Stimulated activated effector memory CD8-positive, alpha-beta T cell treated with anti-CD3 and anti-CD28 coated beads, Interleukin-12 subunit alpha, Interleukin-12 subunit beta, amount 100 ng/mL, for 72 hours (primary cell): Measurements from ENCODE around the gene PAXX.

Experiments
- ATAC-seq: fragments of 150-1000 bp; cut with Tn5 transposase; 2 replicates; pipeline ENCODE4 v1.10.0; 2021
- DNase-seq, 2 donors: peaks; one replicate each; pipeline ENCODE4 v3.0.0; 2021 to 2022; ENCODE audit warnings: low spot score in 2 of 2
- H3K27ac Mint-ChIP-seq: one replicate; pipeline ENCODE4 v1.8.0; 2022; ENCODE audit warnings: mild to moderate bottlenecking, mixed read lengths
- H3K36me3 Mint-ChIP-seq: one replicate; pipeline ENCODE4 v1.8.0; 2022; ENCODE audit warnings: mild to moderate bottlenecking, mixed read lengths
- H3K4me1 Mint-ChIP-seq: one replicate; pipeline ENCODE4 v1.8.0; 2022; ENCODE audit warnings: mixed read lengths
- H3K4me3 Mint-ChIP-seq: one replicate; pipeline ENCODE4 v1.8.0; 2022; ENCODE audit warnings: mild to moderate bottlenecking, mixed read lengths
- H3K9me3 Mint-ChIP-seq: one replicate; pipeline ENCODE4 v1.8.0; 2022; ENCODE audit warnings: mixed read lengths

The PAXX gene

DNA sequence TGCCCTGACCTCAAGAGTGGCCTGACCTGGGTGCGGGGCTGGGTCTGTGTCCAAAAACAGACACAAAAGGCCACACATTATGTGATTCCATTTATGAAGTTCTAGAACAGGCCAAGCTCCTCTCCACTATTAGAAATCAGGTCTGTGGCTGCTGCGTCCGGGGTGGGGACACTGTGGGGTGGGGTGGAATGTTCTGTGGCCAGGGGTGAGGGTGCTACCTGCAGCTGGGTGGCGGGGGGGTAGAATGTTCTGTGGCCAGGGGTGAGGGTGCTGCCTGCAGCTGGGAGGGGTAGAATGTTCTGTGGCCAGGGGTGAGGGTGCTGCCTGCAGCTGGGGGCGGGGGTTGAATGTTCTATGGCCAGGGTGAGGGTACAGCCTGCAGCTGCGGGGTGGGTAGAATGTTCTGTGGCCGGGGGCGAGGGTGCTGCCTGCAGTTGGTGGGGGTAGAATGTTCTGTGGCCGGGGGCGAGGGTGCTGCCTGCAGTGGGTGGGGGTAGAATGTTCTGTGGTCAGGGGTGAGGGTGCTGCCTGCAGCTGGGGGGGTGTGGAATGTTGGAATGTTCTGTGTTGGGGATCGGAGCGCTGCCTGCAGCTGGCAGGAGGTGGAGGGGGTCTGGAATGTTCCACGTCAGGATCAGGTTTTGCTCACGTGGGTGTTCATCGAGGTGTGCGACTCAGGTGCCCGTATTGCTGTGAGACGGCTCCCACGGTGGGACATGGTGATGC, 31.8 kb upstream of the PAXX start:
- Mint-ChIP-seq H3K36me3 (no peaks in the 10 kb centered on the region), H3K9me3 (peaks cover 5% of the 10 kb centered on the region), H3K27ac (peak overlapping the region; percentile 84), H3K4me3 (no peak overlapping the region), H3K4me1 (peaks cover 66% of the 10 kb centered on the region)
- no peak for ATAC-seq
- DNase-seq = no peak

DNA sequence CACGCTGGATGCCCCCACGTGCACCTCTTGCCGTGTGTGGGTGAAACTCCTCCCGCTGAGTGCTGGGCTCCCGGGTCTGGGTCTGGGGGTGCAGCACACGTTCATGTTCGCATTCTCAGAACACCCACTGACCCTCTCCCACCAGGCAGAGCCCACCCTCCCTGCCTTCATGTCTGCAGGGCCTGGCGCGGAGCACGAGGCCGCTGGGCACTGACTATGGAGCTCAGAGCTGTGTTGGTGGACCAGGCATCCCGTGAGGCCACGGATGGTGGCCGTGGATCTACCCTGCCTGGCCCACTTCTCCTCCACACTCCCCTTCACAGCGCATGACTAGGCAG, 31.3 kb upstream of the PAXX start:
- Mint-ChIP-seq H3K4me1 (peaks cover 69% of the 10 kb centered on the region), H3K4me3 (no peak overlapping the region), H3K9me3 (peaks cover 5% of the 10 kb centered on the region), H3K27ac (peak overlapping the region; percentile 14), H3K36me3 (no peaks in the 10 kb centered on the region)
- ATAC-seq (no peak), DNase-seq (no peak)

DNA sequence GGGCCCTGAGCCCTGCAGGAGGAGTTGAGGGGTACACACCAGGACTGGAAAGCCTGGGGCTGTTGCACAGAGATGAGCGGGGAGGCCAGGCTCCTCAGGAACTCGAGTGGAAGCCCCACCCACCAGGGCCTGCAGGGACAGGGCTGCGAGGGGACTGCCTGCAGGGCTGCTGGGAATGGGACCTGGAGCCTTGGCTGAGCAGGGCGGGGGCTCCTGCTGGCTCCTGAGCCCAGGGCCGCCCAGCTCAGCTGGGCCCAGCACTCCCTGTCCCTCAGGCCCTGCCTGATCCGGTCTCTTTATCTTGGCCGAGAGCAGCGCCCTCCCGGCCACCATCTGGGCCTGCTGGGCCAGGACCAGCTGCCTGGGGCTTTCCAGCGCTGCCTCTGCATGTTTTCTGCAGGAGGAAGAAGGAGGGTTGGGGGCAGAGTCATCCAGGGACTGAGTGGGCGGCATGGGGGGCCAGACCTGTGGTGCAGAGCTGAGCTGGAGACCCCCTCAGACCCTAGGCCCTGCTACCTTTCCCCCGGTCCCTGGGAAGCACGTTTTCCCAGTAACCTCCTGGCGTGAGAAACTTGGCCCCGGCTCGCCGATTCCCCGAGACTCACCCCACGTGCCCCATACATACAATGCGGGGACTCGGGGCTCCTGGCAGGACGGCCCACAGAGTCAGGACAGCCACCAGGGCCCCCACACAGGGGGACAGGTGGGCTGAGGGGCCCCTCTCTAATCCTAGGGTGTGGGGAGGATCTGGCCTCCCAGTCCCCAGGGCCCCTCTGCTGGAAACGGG, 30.8 kb upstream of the PAXX start:
- Mint-ChIP-seq H3K9me3 (peaks cover 4% of the 10 kb centered on the region), H3K36me3 (no peaks in the 10 kb centered on the region), H3K4me3 (no peak overlapping the region), H3K4me1 (peaks cover 70% of the 10 kb centered on the region), H3K27ac (peak overlapping the region; percentile 54)
- ATAC-seq (no peak), DNase-seq (no peak)

DNA sequence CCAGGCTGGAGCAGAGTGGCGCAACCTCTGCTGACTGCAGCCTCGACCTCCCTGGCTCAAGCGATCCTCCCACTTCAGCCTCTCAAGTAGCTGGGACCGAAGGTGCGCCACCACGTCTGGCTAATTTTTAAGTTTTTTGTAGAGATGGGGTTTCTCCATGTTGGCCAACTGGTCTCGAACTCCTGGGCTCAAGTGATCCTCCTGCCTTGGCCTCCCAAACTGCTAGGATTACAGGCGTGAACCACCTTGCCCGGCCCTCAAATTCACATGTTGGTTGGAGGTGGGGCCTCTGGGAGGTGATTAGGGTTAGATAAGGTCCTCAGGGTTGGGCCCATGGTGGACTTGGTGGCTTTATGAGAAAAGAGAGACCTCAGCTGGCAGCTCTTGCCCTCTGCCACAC, 30.1 kb upstream of the PAXX start:
- H3K36me3 Mint-ChIP-seq = no peaks in the 10 kb centered on the region
- no peak overlapping the region for H3K4me3 Mint-ChIP-seq
- H3K4me1 Mint-ChIP-seq = peaks cover 65% of the 10 kb centered on the region

DNA sequence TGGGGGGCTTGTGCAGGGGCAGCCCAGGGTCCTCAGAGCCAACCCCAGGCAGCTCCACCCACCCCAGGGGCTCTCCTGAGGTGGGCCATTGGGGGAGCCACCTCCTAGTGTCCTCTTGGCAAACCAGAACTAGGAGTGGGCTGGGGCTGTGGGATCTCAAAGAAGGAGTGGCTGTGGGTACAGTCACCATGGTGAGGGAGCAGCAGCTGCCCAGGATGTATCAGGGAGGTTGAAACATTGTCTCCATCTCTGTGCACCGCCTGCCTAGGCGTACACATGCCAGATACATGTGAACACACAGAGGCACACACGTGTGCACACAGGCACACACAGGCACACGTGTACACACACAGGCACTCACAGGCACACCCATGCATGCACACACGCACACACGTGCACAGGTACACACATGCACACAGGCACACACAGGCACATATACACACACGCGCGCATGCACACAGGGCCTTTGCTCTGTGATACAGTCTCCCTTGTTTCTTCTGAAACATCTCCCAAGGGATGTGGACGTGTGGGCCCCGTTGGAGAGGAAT, 29.4 kb upstream of the PAXX start:
- peak; percentile 38 for ATAC-seq
- H3K4me1 Mint-ChIP-seq = peaks cover 62% of the 10 kb centered on the region
- H3K27ac Mint-ChIP-seq = peak overlapping the region; percentile 54
- H3K36me3 Mint-ChIP-seq = no peaks in the 10 kb centered on the region
- H3K9me3 Mint-ChIP-seq = no peaks in the 10 kb centered on the region
- H3K4me3 Mint-ChIP-seq = no peak overlapping the region
- DNase-seq = no peak

More for the DNA sequence above, 30.1 kb upstream of the PAXX start:
- Mint-ChIP-seq H3K9me3 (no peaks in the 10 kb centered on the region), H3K27ac (peak overlapping the region; percentile 54)
- no peak for DNase-seq
- no peak for ATAC-seq

DNA sequence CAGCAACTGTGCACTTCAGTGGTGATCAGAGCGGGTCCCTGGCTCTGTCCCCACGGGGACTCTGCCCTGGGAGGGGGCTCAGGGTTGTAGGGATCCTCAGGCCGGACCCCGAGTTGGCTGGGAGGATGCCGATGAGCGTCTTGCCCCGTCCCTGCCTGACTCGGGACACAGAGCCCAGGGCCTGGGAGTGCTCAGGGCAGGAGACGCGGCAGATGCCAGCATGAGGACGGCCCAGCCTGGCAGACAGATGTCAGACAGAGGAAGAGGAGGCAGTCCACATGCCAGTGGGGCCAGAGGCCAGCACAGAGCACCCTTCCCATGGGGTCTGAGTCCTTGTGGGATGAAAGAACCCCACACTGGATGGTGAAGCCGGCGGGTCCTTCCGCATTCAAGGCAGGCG, 28.9 kb upstream of the PAXX start:
- Mint-ChIP-seq H3K9me3 (no peaks in the 10 kb centered on the region), H3K4me1 (peaks cover 57% of the 10 kb centered on the region), H3K36me3 (no peaks in the 10 kb centered on the region), H3K27ac (peak overlapping the region; percentile 54), H3K4me3 (no peak overlapping the region)
- no peak for ATAC-seq
- no peak for DNase-seq

DNA sequence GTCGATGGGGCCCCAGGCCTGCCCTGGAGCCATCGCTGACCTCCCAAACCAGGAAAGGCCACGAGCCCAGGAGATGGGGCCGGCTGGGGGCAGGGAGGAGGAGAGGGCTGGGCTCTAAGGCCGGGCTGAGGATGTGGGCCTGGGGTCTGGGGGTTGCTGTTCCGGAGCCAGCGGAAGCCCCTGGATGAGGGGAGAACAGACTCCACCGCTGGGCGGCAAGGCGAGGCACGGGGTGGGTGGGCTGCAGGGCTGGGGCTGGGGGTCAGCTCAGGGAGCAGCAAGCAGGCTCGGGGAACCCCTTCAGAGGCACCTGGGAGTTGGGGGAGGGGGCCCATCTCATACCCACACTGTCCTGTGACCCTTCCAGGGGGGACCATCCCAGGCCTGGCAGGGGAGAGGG, 28.5 kb upstream of the PAXX start:
- Mint-ChIP-seq H3K36me3 (no peaks in the 10 kb centered on the region), H3K4me3 (no peak overlapping the region), H3K9me3 (no peaks in the 10 kb centered on the region), H3K4me1 (peaks cover 52% of the 10 kb centered on the region), H3K27ac (no peak overlapping the region)
- ATAC-seq (no peak), DNase-seq (no peak)

DNA sequence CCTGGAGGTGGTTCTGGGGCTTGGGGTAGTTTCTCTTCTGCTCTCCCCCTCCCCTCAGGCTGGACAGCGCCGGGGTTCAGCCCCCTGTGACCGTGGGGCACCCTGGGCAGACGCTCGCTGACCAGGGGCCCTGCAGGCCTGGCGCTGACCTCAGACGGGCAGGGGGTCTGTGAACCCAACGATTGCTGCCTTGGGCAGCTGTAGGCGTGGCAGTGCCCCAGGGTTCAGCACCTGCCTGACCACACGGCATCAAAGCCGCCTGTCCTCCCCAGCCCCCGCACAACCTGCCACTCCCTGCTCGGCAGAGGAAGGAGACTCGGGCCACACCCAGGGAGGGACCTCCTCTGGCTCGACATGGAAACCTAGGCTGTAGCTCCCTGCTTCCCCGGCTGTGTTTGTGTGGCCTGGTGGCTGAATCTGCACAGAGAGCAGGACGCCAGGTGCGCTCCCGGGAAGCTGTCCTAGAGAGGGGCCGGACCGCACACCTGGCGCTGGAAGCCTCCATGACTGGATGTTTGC, 28.0 kb upstream of the PAXX start:
- Mint-ChIP-seq H3K27ac (peak overlapping the region; percentile 52), H3K4me1 (peaks cover 48% of the 10 kb centered on the region)
- DNase-seq = no peak

DNA sequence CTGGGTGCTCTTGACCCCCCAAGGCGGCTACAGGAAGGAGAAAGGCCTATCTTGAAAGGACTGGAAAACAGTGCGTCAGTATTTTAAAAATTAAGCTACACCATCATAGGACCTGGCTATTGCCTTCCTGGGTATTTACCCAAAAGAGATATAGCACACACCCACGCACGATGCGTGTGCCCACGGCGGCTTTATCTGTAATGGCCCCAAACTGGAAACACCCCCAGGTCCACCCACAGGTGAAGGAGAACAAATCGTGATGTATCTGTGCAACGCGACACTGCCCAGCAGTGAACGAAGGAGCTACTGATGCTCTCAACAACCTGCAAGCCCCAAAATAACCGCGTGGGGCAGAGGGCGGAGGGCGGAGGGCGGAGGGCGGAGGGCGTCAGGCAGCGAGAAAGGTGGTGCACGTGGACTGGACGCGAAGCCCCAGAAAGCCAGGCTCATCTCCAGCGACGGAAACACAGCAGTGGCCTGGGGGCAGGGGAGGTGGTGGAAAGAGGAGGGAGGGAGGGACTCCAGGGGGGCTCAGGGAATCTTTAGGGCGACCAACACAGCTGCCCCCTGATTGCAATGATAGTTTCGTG, 27.3 kb upstream of the PAXX start:
- DNase-seq (no peak), ATAC-seq (no peak)
- Mint-ChIP-seq H3K9me3 (no peaks in the 10 kb centered on the region), H3K4me3 (peak overlapping the region; percentile 73), H3K27ac (peak overlapping the region; percentile 65), H3K4me1 (peaks cover 43% of the 10 kb centered on the region), H3K36me3 (no peaks in the 10 kb centered on the region)

More for the DNA sequence above, 28.0 kb upstream of the PAXX start:
- ATAC-seq = no peak
- H3K9me3 Mint-ChIP-seq = no peaks in the 10 kb centered on the region
- H3K4me3 Mint-ChIP-seq = peak overlapping the region; percentile 6
- no peaks in the 10 kb centered on the region for H3K36me3 Mint-ChIP-seq

DNA sequence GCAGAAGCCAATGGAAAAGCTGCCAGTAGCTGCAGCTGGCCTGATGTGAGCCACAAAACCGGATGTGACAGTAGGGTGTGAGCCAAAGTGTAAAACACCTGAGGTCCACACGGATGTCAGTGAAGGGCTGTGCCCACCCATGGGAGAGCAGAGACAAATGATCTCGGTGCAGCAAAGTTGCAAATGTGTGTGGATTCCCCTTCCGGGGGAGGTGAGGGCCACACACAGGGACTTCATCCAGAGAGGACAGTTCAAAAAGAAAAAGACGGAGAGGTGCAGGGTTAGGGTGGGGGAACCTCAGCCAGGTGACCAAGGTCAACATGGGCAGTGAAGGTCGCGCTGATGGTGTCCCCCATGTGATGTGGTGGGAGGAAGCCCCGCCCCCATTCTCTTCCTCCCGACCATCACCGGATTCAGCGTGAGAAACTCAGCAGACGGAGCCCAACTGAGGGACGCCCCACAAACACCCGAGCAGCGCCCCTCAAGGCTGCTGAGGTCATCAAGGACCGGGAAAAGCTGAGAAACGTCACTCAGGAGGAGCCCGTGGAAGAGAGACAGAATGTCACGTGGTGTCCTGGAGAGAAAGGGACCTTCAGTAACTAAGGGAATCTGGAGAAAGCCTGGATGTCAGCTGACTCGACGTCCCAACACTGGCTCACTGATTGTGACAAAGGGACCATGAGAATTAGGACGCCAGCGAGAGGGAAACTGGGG, 26.3 kb upstream of the PAXX start:
- peak overlapping the region; percentile 73 for H3K4me3 Mint-ChIP-seq
- H3K27ac Mint-ChIP-seq = peak overlapping the region; percentile 65
- H3K4me1 Mint-ChIP-seq = peaks cover 38% of the 10 kb centered on the region
- H3K36me3 Mint-ChIP-seq = no peaks in the 10 kb centered on the region
- ATAC-seq (peak; percentile 55), DNase-seq (no peak)
- H3K9me3 Mint-ChIP-seq = no peaks in the 10 kb centered on the region

DNA sequence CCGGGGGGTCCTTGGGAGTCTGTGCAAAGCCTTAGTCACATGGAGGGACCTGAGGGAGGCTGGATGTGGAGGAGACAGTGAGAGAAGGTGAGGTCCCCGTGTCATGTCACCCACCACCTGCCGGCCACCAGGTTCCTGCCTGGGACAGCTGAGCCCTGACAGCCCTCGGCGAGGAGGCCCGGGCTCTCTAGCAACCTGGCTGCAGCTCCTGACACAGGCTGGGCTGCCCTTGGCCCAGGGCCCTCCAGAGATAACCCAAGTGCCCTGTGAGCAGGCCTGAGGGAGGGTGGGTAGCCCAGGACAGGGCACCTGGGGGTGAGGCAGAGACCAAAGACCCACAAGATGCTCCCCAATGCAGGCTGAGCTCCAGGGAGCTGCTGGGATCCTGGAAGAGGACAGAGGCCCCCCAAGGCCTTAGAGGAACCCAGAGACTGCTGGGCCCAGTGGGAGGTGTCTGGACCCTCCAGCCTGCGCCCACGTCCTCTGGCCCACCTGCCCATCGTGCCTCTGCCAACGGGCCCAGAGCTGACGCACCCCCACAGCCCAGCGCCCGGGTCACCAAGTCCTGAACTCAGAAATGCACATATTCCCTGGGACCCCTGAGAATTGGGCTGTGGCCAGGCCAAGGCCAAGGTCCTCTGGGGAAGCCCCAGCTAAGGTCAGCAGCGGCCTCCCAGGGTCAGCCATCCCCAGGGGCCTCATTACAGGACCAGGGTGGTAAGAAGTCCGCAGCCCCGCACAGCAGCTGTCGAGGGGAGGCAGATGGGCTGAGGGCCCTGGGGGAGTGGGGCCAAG, 23.7 kb upstream of the PAXX start:
- H3K4me1 Mint-ChIP-seq = peaks cover 27% of the 10 kb centered on the region
- DNase-seq (no peak), ATAC-seq (no peak)
- H3K27ac Mint-ChIP-seq = no peak overlapping the region
- no peak overlapping the region for H3K4me3 Mint-ChIP-seq
- H3K36me3 Mint-ChIP-seq = no peaks in the 10 kb centered on the region
- no peaks in the 10 kb centered on the region for H3K9me3 Mint-ChIP-seq

DNA sequence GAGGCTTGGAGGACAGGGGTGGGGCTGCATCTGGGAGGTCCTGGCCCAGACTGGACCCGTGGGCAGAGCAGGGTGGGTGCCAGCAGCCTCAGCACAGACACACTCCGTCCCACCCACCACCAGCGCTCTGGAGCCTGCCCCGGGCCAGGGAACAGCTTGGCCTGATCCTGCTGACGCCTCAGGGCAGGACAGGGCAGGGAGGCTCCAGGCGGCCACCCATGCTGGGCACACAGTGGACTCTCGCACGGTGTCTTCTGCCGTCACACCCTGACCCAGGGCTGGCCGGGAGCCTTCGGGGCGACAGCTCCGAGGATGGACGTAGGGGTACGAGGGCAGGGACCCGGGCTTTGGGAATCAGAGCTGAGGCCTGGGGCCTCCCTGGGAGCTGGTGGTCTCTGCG, 23.1 kb upstream of the PAXX start:
- no peaks in the 10 kb centered on the region for H3K36me3 Mint-ChIP-seq
- peaks cover 31% of the 10 kb centered on the region for H3K4me1 Mint-ChIP-seq
- DNase-seq (no peak), ATAC-seq (no peak)
- H3K27ac Mint-ChIP-seq = no peak overlapping the region
- H3K9me3 Mint-ChIP-seq = no peaks in the 10 kb centered on the region
- H3K4me3 Mint-ChIP-seq = no peak overlapping the region

DNA sequence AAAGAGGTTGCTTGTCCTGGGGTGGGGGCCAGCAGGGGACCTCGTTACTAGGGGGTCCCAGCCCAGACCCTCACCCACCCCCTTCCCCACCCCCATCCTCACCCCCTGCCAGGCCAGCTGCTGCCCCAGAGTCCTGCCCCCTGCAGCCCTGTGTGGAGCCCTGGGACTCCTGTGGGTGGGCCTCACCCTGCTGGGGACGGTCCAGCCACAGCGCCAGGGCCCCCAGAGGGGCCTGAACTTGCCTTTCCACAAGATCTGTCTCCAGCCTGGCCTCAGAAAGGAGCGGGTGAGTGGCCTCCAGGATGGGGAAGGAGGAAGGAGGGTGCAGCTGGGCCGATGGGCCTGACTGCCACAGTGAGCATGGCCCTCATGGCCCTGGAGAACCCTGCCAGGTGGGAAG, 22.4 kb upstream of the PAXX start:
- peaks cover 31% of the 10 kb centered on the region for H3K4me1 Mint-ChIP-seq
- ATAC-seq = no peak
- H3K36me3 Mint-ChIP-seq = no peaks in the 10 kb centered on the region
- H3K9me3 Mint-ChIP-seq = no peaks in the 10 kb centered on the region
- DNase-seq = no peak
- no peak overlapping the region for H3K4me3 Mint-ChIP-seq
- no peak overlapping the region for H3K27ac Mint-ChIP-seq

DNA sequence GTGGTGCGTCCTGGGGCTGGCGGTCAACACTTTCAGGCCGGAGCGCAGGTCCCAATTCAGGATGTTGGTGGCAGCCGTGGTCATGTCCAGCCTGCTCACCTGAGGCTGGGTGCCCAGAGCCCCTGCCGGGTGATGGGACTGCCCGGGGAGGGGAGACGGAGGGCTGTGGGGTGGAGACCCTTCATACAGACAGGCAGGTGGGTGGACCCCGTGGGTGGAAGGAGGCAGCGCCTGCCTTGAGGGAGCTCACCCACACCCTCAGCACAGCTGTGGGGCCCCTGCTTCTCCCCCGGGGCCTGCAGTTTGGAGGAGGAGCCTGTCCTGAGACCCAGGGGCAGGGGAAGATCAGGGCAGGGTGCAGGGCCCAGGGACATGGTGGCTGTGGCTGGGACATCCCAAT, 21.9 kb upstream of the PAXX start:
- ATAC-seq = no peak
- Mint-ChIP-seq H3K9me3 (no peaks in the 10 kb centered on the region), H3K4me1 (peaks cover 34% of the 10 kb centered on the region), H3K27ac (no peak overlapping the region), H3K36me3 (no peaks in the 10 kb centered on the region), H3K4me3 (no peak overlapping the region)
- DNase-seq = no peak
